Stimulated activated CD4-positive, alpha-beta T cell treated with anti-CD3 and anti-CD28 coated beads, Interleukin-4, amount 100 ng/mL, for 4 hours (primary cell): Measurements from ENCODE around the gene DDR1.
"Not testable (repeated sequence)": the region's sequence is repeated elsewhere in the genome, so short reads cannot be mapped to it uniquely, and the experiment has no call there.

Experiments used
- DNase-seq, 2 experiments: peaks; one replicate each; pipeline ENCODE4 v3.0.0-alpha.2; 2020

DDR1 gene

DNA sequence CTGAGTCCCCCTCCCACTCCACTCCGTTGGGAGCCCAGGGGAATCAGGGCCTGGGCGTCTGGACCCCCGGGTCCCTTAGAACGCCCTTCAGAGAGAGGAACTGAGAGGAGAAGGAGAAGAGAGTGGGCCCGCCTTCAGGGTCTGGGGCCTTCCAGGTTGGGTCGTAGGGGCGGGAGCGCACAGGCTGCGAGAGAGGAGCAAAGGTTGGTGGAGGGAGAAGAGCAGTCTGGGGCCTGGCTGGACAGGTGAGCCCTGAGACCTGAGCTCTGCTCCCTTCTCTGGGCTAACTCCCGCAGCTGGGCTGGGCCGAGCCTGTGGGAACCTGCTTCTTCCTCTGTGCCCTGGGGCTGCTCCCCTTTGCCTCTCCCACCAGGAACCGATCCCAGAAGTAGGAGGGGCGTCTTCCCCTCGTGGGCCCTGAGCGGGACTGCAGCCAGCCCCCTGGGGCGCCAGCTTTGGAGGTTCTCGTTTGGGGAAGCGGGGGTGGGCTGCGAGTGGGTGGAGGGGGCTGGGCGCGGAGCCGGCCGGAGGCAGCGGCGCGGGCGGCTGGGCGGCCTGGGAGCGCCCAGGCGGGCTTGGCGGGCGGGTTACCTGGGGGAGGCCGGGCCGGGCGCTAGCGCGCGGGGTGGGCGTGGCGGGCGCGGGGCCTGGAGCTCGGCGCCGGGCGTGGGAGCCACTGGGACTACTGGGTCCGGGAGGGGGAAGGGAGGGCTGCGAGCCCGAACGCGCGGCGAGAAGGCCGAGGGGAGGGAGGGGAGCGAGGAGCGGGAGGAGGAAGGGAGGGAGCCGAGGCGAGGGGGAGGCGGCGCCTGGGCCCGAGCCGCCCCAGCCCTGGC is at the start of gene DDR1:
Gene DDR1, plus strand, starts transcription at position 835 of the 836 bp plus-strand sequence. CDS start 4,211 bp downstream, outside the sequence.
- peak; percentile 47 to 52 for DNase-seq

DNA sequence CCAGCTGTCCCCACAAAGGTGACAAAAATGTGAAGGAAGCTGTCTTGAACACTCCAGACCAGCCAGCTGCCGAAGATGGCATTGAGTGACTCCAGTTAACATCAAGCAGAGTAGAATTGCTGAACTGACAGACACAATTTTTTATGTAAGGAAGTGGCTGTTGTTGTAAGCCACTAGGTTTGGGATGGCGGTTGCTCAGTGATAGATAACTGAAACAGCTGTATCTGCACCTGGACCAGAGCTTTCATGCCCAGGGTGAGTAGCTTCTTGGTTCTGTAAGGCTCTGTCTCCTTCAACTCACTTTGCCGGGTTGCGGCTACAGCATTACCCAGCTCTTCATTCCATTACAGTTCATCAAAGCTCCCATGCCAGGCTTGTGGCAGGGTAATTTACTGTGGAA is 49.7 kb upstream of the DDR1 start:
- DNase-seq, result no peak

DNA sequence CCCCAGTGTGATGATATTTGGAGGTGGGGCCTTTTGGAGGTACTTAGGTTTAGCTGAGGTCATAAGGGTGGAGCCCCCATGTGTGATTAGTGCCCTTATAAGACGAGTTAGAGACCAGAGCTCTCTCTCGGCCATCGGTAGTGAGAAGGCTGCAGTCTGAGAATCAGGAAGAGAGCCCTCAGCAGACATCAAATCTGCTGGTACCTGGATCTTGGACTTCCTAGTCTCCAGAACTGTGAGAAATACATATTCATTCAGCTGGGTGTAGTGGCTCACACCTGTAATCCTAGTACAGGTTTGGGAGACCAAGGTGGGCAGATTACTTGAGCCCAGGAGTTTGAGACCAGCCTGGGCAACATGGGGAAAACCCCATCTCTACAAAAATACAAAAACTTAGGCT is 48.7 kb upstream of the DDR1 start:
- DNase-seq, result no peak

DNA sequence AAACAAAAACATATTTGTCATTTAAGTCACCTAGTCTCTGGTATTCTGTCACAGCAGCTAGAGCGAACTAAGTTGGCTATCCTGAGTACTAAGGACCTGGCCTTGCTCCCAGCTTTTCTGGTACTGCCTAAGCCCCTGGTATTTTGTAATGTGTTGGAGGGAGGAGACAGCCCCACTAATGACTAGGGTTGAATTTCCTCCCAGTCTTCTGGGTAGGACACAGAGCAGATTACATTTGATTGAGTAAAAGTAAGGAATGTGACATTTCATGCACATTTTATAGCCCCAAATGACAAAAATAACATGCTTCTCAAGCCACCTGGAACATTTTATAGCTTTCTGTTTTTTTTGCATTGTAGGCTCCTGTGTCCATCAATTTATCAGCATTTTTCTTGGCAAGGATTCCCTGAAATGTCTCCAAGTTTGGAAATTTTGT is 47.9 kb upstream of the DDR1 start:
- no peak for DNase-seq

DNA sequence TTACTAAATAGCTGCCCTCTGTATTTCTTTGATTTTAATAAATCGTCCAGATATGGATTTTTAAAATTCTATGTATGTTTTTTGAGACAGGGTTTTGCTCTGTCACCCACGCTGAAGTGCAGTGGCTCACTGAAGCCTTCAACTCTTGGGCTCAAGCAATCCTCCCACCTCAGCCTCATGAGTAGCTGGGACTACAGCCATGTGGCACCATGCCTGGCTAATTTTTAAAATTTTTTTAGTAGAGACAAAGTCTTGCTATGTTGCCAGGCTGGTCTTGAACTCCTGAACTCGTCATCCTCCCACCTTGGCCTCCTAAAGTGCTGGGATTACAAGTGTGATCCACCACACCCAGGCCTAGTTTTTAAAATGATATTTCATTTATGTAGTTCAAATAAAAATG is 47.4 kb upstream of the DDR1 start:
- no peak for DNase-seq

DNA sequence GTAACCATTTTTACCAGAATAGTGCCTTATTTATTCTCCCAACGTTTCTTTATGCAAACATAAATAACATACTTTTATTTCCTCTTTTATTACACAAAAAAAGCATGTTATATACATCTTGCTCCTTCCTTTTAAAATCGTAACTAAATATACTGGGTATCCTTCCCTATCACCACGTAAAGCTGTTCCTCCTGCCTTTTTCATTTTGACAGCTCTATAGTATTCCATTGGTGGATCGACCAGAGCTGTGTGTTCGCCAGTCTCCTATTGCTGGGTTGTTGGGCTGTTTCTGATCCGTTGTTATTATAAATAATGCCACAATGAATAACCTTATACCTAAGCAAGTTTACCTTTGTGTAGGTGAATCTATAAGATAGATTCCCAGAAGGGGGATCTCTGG is 46.9 kb upstream of the DDR1 start:
- no peak for DNase-seq

DNA sequence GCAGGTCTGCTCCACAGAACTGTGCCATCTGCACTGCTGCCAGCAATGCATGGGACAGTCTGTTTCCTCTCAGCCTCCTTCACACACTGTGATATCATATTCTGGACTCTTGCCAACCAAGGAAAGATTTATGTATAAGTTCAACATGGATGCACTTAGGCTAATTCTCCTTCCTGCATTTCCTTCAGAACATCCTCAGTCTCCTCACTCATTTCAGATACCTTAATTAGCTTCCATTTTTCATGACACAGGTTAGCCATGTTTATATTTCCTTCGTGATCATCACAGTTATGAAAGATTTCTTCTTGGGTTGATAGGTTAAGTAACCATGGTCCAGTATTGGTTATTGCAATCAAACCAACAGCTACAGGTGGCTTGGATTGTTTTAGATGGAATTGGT is 46.4 kb upstream of the DDR1 start:
- DNase-seq, result no peak

DNA sequence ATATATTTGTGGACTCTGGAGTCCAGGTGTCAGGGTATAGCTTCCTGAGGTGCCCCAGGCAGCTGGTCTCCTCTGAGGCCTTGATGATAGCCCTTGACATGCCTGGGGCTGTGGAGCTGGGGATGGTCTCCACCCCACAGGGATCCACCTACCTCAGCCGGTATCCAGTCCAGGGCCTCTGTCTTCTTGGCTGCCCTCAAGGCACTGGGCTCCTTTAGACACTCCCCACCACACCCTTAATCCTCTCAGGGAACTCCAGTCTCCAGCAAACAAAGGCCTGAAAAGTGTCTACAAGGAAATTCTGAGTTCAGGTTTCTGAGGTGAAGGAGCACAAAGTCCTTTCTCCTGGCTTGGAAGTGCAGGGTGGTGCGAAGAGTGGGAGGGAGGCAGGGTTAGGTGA is 44.6 kb upstream of the DDR1 start:
- no peak for DNase-seq

DNA sequence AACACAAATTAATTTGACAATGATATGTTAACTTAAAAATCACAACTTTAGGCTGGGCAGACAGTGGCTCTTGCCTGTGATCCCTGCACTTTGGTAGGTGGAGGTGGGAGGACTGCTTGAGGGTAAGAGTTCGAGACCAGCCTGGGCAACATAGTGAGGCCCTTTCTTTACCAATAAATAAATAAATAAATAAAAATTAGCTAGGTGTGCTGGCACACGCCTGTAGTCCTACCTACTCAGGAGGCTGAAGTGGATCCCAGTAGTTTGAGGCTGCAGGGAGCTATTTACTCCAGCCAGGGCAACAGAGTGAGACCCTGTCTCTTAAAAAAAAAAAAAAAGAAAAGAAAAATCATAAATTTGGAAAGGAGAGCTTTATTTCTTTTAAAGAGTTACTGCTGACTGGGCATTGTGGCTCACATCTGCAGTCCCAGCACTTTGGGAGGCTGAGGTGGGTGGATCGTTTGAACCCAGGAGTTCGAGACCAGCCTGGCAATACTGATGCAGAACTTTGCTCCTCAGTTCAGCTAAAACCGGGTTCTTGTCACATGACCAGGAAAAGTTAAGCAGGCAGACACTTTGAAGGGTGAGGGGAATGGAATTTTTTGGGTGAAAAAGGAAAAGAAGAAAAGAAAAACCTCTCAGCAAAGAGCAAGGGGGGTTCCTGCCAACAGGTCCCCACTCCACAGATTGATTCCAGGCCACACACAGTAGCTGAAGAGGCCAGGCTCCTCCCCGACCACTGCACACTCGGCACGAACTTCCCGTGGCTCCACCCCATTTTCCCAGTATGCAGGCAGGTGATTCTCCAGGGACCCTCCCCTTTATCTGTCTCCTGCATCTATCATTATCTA is 44.0 kb upstream of the DDR1 start:
- DNase-seq, result no peak

DNA sequence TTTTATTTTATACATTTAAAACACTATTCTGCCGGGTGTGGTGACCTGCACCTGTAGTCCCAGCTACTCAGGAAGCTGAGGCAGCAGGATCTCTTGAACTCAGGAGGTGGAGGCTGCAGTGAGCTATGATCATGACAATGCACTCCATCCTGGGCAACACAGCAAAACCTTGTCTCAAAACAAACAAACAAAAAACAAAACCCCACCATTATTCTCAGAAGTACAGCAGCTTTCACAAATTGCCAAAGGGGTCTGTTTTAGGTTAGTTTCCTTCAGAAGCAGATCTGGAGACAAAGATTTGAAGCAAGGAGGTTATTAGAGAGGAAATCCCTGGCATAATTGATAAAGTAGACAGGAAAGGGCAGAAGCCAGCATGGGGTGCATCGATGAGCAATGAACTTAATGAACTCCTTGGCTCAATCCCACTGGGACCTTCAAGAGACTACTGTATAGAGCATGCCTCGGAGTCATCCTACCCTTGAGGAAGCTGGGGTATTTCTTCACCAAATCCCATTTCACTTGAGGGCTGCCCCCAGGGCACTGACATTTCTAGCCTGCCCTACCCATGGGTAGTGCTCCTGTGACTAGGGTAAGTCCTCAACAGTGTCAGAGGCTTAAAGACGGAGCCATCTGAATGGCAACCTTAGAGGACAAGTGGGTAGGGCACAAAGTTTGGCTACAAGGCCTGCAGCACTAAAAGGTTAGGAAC is 43.2 kb upstream of the DDR1 start:
- DNase-seq, result no peak

DNA sequence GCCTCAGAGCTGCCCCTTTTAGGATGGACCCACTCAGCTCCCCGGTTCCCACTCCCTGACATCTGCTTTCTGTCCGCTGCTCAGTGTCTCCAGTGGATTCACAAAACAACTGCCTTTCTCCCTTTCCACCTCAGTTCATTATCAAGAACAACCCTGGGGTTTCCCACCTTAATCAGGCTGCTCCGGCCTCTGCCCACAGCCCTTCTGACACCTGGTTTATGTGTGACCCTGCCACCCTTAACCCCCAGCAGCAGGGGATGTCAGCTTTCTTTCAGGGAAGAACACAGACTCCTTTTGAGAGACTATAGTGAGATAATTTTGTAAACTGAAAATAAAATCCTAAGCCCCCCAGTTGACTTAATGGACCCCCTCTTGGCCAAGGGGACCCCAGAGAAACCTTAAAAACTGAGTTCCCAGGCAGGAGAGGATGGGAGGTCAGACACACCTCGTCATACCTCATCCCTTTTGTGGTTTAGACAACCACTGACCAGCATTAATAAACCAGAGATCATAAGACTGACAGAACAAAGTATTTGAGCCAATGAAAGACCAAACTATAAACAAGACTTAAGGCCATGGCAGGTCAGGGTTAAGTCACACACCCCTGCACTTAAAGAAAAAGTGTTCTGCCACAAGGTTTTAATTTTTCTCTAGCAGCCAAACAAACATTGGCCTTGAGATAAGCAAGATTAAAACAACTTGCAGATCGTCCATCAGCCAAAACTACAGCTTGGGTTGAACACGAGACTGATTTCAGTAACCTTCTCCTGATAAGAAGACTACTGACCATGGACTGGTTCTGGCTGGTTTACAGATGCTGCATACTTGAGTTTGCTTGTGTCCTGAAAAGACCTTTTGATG is 42.4 kb upstream of the DDR1 start:
- DNase-seq, result no peak

DNA sequence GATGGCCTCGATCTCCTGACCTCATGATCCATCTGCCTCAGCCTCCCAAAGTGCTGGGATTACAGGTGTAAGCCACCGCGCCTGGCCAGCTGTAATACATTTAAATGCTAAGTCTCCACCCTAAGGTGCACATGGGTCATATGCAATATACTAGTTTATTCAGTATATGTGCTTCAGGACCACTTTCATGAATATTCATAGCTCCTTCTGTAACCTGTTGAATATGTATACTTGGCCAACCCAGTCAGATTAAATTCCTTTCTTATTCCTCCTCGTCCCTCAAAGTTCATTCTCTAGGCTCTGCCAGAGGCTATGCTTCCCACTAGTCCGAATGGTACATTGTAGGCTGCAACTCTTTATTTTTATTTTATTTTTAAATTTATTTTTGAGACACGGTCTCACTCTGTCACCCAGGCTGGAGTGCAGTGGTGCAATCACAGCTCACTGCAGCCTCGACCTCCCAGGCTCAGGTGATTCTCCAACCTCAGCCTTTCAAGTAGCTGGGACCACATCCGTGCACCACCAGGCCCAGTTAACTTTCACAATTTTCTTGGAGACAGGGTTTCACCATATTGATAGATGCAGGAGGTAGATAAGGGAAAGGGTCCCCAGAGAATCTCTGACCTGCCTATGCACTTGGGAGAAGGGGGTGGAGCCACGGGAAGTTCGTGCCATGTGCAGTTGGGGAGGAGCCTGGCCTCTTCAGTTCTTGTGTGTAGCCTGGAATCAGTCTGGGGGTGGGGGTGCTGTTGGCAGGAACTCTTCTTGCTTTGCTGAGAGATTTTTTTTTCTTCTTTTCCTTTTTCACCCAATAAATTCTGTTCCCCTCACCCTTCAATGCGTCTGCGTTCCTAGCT is 41.3 kb upstream of the DDR1 start:
- no peak for DNase-seq

DNA sequence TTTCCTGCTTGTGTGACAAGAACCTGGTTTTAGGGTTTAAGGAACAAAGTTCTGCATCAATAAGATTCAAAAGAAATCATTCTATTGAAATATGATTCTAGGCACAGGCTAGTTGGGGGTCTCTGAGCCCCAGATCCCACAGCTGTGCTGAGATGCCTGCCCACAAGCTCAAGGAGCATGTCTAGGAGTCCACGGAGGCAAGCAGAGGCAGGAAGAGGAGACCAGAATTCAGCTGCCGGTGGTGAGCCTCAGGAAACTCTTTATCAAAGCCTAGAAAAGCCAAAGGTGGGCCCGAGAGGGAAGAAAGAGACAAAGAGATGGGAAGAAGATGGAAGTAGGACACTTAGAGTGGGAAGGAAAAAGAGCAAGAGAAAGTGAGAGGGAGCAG is 40.7 kb upstream of the DDR1 start:
- no peak for DNase-seq

DNA sequence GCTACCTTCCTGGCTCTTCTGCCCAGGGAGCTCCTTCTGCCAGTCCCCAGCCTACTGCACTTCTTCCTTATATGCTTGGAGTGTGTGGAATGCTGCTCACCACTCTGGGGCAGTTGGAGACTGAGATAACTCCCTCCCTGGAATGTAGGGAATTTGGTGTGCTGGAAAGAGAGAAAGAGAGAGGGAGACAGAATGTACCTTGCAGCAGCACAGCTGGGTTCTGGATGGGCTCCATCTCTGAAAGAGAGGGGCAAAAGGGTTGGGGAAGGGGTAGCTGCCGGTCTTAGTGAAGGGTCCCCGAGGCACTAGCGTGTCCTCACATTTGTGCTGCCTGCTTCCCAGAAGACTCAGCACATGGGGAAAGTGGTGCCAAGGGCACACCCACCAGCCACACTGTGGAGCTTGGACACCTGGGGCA is 40.2 kb upstream of the DDR1 start:
- no peak for DNase-seq

DNA sequence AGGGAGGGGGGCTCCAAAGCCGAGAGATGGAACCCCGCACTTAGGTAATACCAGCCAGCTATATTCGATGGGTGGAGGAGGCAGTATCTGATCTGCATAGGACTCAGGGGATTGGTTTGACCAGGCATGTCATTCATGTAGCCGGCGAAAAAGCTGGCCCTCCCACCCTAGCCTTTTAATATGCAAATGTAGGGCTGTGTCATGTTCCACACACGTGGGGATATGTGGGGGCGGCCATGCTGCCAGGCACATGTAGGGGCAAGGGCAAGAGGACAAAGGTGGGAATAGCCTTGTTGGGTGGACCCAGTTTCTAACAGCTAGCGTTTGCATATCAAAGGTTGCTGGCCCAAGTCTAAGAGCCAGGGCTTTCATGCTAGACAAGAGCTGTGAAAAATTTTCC is 39.1 kb upstream of the DDR1 start:
- no peak for DNase-seq

DNA sequence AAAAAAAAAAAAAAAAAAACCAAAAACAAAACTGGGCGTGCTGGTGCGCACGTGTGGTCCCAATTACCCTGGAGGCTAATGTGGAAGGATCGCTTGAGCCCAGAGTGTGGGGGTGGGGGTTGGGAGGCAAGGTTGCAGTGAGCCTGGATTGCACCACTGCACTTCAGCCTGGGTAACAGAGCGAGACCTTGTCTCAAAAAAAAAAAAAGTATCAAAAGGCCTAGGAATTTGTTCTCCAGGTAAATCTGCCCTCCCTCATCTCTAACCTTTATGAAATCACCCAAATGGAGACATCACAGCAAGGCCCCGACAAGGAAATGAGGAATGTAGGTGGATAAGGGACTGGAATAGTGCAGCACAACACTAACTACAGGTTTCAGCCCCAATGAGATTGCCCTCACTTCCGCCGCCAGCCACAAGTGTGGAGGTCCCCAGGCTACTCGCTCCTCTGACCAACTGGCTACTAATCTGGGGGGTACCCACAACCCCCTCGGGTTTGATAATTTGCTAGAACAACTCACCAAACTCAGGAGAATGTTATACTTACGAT is 36.8 kb upstream of the DDR1 start:
- no peak for DNase-seq

DNA sequence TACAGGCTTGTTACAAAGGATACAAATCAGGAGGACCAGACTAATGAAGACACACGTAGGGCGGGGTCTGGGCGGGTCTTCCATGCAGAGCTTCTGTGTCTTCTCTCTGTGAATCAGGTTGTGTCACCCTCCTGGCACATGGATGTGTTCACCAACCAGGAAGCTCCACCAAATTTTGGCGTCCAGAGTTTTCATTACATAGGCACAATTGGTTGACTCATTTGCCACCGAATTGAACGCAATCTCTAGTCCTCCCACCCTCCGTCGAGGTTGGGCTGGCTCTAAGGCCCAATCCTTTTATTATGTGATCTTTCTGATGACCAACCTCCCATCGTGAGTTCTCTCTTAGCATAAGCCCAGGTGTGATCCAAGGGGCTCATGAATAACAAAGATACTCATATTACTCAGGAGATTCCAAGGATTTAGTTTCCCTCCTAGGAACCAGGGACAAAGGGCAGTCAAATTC is 36.3 kb upstream of the DDR1 start:
- DNase-seq, result no peak

DNA sequence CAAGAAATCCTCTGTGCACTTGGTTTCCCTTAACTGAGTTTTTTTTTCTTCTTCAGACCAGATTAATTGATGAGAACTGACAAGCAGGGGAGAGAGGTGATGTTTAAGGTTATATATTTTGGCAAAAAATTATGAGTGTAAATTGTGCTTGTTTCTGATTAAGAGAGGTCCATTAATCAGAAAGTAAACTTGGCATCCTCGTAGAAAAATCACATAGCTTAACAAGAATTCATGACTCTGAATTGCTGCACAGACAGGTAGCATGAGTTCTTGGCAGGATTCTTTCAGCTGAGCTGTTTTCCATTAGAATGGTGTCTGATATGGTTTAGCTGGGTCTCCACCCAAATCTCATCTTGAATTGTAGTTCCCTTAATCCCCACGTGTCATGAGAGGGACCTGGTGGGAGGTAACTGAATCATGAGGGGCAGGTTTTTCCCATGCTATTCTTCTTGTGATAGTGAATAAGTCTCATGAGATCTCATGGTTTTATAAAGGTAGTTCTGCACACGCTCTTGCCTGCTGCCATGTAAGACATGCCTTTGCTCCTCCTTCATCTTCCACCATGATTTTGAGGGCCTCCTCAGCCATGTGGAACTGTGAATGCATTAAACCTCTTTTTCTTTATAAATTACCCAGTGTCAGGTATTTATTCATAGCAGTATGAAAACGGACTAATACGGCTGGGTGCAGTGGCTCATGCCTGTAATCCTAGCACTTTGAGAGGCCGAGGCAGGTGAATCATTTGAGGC is 34.2 kb upstream of the DDR1 start:
- DNase-seq, result no peak

DNA sequence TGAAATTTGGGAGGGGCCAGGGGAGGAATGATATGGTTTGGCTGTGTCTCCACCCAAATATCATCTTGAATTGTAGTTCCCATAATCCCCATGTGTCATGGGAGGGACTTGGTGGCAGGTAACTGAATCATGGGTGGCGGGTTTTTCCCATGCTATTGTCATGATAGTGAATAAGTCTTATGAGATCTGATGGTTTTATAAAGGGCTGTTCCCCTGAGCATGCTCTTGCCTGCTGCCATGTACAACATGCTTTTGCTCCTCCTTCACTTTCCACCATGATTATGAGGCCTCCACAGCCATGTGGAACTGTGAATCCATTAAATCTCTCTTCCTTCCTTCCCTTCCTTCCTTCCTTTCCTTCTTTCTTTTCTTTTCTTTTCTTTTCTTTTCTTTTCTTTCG is 31.9 kb upstream of the DDR1 start:
- not testable (repeated sequence) for DNase-seq
